ENCODE data around the gene TOB2.

TOB2 gene

DNA sequence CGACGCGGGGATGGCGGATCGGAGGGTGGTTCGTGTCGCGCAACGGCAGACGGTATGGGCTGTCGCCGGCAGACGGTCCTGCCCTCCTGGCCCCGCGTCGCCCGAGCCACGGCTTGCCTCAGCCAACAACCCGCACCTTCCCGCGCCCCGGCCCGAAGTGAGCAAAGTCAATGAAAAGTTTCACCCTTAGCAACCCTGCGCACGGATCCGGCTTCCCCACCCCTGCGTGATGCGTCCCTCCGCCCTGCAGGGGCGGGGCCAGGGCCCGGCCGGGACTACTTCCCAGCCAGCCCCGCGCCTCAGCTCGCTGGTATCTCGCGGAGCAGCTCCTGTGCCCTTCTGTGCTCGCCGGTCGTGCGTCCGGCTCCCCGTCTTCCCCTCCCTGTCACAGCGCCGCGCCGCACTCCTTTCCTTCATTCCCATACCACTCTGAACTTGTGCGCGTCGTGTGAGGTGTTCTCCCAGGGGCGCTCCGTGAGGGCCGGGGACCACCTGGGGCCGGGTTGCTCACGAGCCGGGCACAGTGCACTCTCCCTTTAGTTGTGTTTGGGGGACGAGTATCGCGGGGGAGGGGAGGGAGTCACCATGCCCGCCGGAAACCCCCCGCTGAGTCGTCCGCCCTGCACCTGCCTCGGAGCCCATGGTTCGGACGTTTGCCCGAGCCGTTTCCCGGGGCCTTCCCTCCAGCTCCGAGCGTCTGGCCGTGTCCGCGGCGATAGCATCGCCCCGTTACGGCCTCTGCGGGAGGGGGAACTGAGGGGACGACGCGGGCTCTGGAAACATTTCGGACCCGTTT, at the start of gene TOB2:
TOB2 (minus strand) TSS at position 163 of the 796 bp plus-strand sequence. CDS start 9,456 bp downstream, outside the sequence.
- H3K9me3 ChIP-seq (ENCODE audit: control insufficient read depth in 1 of 2, low read length in 2 of 2) = no peaks in the 10 kb centered on the region
- peaks cover 0 to 22% of the 10 kb centered on the region in 2 donors for H3K36me3 ChIP-seq (ENCODE audit: control insufficient read depth in 1 of 2, insufficient read depth in 2 of 2, low read length in 2 of 2)
- H3K4me3 ChIP-seq (ENCODE audit: low read depth in 1 of 2, low read length in 2 of 2) = peak within 1 kb of the TSS; percentile 98 to 99
- no peaks in the 10 kb centered on the region for H3K27me3 ChIP-seq (ENCODE audit: low read depth, low read length)
- H3K4me1 ChIP-seq (ENCODE audit: control insufficient read depth in 1 of 2, insufficient read depth in 2 of 2, low read length in 2 of 2) = peaks cover 4 to 26% of the 10 kb centered on the region in 2 donors
- peak within 1 kb of the TSS; percentile 98 for H3K27ac ChIP-seq (ENCODE audit: low read length)

DNA sequence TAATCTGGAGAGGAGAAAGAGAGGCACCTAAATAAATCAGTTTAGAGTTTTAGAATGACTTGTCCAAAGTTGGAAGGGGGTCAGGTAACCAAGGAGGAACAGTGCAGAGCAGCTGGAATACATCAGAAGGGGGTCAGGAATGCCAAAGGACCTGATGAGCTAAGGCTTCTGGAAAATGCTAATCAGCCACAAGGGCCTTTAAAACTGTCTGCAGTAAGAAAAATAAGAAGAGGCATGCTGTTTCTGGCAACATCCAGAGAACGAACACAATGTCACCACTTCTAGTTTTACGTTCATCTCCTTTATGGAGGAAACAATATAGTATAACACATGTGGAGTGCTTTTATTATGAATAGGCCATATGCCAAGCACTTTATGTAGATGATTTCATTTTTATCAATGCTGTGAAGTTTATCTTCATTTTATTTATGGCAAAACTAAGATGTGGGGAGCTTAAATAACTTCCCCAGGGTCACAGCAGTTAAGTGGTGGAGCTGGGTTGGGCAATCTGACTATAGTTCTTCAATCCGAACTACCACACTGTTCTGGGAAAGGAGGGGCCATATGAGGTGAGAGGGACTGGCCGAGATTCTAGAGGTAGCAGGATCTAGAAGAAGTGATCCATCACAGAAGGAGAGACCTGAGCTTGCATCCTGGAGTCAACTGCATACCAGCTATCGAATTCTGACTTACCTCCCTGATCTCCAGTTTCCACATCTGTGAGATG, 44.9 kb upstream of the TOB2 start:
- Histone ChIP-seq H3K4me3 (ENCODE audit: low read depth in 1 of 2, low read length in 2 of 2) (no peak overlapping the region), H3K4me1 (ENCODE audit: control insufficient read depth in 1 of 2, insufficient read depth in 2 of 2, low read length in 2 of 2) (peaks cover 26 to 54% of the 10 kb centered on the region in 2 donors), H3K36me3 (ENCODE audit: control insufficient read depth in 1 of 2, insufficient read depth in 2 of 2, low read length in 2 of 2) (no peaks in the 10 kb centered on the region), H3K27ac (ENCODE audit: low read length) (peak overlapping the region; percentile 58), H3K9me3 (ENCODE audit: control insufficient read depth in 1 of 2, low read length in 2 of 2) (no peaks in the 10 kb centered on the region), H3K27me3 (ENCODE audit: low read depth, low read length) (no peaks in the 10 kb centered on the region)

DNA sequence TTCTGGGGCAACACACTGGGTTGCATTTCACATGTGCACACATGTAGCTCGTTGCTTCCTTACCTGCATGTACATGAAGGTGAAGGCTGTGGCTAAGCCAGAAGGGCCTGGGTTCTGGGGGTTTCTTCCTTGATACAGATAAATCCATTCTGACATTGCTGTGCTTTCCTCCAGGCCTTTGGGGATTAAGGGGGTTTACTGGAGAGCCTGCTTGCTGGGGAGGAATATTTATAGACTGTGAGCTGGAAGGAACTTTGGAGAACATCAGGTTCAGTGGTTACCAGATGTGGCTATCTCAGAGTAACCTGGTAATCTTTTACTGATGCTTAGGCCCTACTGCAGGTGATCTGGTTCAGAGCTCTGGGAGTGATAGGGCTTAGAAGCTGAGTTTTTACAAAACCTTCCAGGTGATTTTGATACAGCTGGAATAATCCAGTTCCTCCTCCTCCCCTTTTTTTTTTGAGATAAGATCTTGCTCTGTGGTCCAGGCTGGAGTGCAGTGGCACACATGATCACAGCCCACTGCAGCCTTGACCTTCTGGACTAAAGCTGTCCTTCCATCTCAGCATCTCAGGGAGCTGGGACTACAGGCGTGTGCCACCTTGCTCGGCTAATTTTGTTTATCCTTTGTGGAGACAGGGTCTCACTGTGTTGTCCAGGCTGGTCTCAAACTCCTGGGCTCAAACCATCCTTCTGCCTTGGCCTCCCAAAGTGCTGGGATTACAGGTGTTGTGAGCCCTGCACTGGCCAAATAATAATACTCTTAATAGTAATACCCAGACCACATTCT, 42.2 kb upstream of the TOB2 start:
- Histone ChIP-seq H3K4me1 (ENCODE audit: control insufficient read depth in 1 of 2, insufficient read depth in 2 of 2, low read length in 2 of 2) (peaks cover 26 to 58% of the 10 kb centered on the region in 2 donors), H3K4me3 (ENCODE audit: low read depth in 1 of 2, low read length in 2 of 2) (no peak overlapping the region), H3K36me3 (ENCODE audit: control insufficient read depth in 1 of 2, insufficient read depth in 2 of 2, low read length in 2 of 2) (no peaks in the 10 kb centered on the region), H3K27ac (ENCODE audit: low read length) (no peak overlapping the region), H3K27me3 (ENCODE audit: low read depth, low read length) (no peaks in the 10 kb centered on the region), H3K9me3 (ENCODE audit: control insufficient read depth in 1 of 2, low read length in 2 of 2) (no peaks in the 10 kb centered on the region)

DNA sequence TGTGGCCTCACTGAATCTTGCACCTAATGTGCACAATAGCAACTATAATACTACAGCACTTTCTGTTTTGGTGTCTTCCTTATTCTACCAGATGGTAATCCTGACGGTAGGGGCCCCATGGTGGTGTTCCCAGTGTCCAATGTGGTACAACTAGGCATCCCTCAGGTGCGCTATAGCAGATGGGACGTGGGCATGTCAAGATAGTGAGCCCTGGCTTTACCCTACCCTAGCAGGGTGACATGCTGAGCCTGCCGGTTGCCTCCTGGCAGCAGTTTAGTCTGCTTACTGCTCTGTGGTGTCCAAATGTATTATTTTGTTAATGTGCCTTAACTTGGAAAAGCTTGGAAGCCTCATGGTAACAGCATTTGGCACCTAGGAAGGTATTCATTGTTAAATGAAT, 41.5 kb upstream of the TOB2 start:
- Histone ChIP-seq H3K4me1 (ENCODE audit: control insufficient read depth in 1 of 2, insufficient read depth in 2 of 2, low read length in 2 of 2) (peaks cover 26 to 56% of the 10 kb centered on the region in 2 donors), H3K9me3 (ENCODE audit: control insufficient read depth in 1 of 2, low read length in 2 of 2) (no peaks in the 10 kb centered on the region), H3K27me3 (ENCODE audit: low read depth, low read length) (no peaks in the 10 kb centered on the region), H3K27ac (ENCODE audit: low read length) (no peak overlapping the region), H3K36me3 (ENCODE audit: control insufficient read depth in 1 of 2, insufficient read depth in 2 of 2, low read length in 2 of 2) (no peaks in the 10 kb centered on the region), H3K4me3 (ENCODE audit: low read depth in 1 of 2, low read length in 2 of 2) (no peak overlapping the region)

DNA sequence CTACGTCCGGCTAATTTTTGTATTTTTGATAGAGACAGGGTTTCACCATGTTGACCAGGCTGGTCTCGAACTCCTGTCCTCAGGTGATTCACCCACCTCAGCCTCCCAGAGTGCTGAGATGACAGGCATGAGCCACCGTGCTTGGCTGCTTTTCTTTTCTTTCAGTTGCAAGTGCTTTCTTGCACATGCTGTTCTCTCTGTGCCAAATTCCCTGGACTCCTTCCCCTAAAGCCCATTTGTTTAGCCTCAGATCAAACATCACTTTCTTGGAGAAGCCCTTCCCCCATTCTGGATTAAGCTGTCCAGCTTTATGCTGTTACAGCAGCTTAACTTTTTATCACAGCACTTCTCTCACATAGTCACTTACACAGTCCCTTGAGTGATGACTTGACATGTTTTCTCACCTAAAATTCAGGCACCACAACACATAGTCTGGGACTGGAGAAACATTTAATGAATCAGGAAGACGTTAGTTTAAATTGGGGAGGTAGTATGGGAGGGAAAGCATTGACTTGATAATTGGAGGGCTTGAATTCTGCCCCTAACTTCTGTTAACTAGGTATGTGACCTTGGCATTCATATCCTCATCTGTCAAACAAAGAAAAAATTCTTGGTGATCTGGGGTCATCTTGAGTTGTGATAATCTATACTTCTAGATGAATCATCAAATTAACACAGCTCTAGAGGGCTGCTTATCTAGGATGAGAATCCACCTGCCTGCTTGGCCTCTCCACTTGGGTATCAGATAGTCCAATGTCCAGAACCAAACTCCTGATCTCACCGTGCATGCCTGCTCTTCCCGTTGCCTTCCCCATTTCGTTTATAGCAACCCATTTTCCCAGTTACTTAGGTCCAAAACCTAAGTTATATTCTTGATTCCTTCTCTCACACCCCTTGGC, 40.7 kb upstream of the TOB2 start:
- H3K9me3 ChIP-seq (ENCODE audit: control insufficient read depth in 1 of 2, low read length in 2 of 2) = no peaks in the 10 kb centered on the region
- H3K27ac ChIP-seq (ENCODE audit: low read length) = no peak overlapping the region
- H3K27me3 ChIP-seq (ENCODE audit: low read depth, low read length) = no peaks in the 10 kb centered on the region
- peaks cover 33 to 64% of the 10 kb centered on the region in 2 donors for H3K4me1 ChIP-seq (ENCODE audit: control insufficient read depth in 1 of 2, insufficient read depth in 2 of 2, low read length in 2 of 2)
- no peak overlapping the region for H3K4me3 ChIP-seq (ENCODE audit: low read depth in 1 of 2, low read length in 2 of 2)
- H3K36me3 ChIP-seq (ENCODE audit: control insufficient read depth in 1 of 2, insufficient read depth in 2 of 2, low read length in 2 of 2) = no peaks in the 10 kb centered on the region

- Histone ChIP-seq H3K36me3 (ENCODE audit: control insufficient read depth in 1 of 2, insufficient read depth in 2 of 2, low read length in 2 of 2) (no peaks in the 10 kb centered on the region), H3K4me1 (ENCODE audit: control insufficient read depth in 1 of 2, insufficient read depth in 2 of 2, low read length in 2 of 2) (peaks cover 31 to 64% of the 10 kb centered on the region in 2 donors), H3K4me3 (ENCODE audit: low read depth in 1 of 2, low read length in 2 of 2) (no peak overlapping the region), H3K27me3 (ENCODE audit: low read depth, low read length) (no peaks in the 10 kb centered on the region), H3K27ac (ENCODE audit: low read length) (no peak overlapping the region), H3K9me3 (ENCODE audit: control insufficient read depth in 1 of 2, low read length in 2 of 2) (no peaks in the 10 kb centered on the region)
These were observed 38.4 kb upstream of the TOB2 start for GRCh38 chr22:41485033-41485432.

- Histone ChIP-seq H3K36me3 (ENCODE audit: control insufficient read depth in 1 of 2, insufficient read depth in 2 of 2, low read length in 2 of 2) (peaks cover 3 to 8% of the 10 kb centered on the region in 2 donors), H3K27me3 (ENCODE audit: low read depth, low read length) (no peaks in the 10 kb centered on the region), H3K27ac (ENCODE audit: low read length) (peak overlapping the region; percentile 65), H3K4me1 (ENCODE audit: control insufficient read depth in 1 of 2, insufficient read depth in 2 of 2, low read length in 2 of 2) (peaks cover 29 to 59% of the 10 kb centered on the region in 2 donors), H3K9me3 (ENCODE audit: control insufficient read depth in 1 of 2, low read length in 2 of 2) (no peaks in the 10 kb centered on the region), H3K4me3 (ENCODE audit: low read depth in 1 of 2, low read length in 2 of 2) (no peak overlapping the region)
These were observed 35.8 kb upstream of the TOB2 start for GRCh38 chr22:41482319-41482935.

GRCh38 chr22:41481925-41482318, 35.3 kb upstream of the TOB2 start:
- Histone ChIP-seq H3K27ac (ENCODE audit: low read length) (peak overlapping the region; percentile 70), H3K4me1 (ENCODE audit: control insufficient read depth in 1 of 2, insufficient read depth in 2 of 2, low read length in 2 of 2) (peaks cover 24 to 54% of the 10 kb centered on the region in 2 donors), H3K4me3 (ENCODE audit: low read depth in 1 of 2, low read length in 2 of 2) (no peak overlapping the region), H3K9me3 (ENCODE audit: control insufficient read depth in 1 of 2, low read length in 2 of 2) (no peaks in the 10 kb centered on the region), H3K36me3 (ENCODE audit: control insufficient read depth in 1 of 2, insufficient read depth in 2 of 2, low read length in 2 of 2) (peaks cover 3 to 9% of the 10 kb centered on the region in 2 donors), H3K27me3 (ENCODE audit: low read depth, low read length) (no peaks in the 10 kb centered on the region)

GRCh38 chr22:41481131-41481830, 34.7 kb upstream of the TOB2 start:
- H3K36me3 ChIP-seq (ENCODE audit: control insufficient read depth in 1 of 2, insufficient read depth in 2 of 2, low read length in 2 of 2) = peaks cover 3 to 9% of the 10 kb centered on the region in 2 donors
- no peak overlapping the region for H3K4me3 ChIP-seq (ENCODE audit: low read depth in 1 of 2, low read length in 2 of 2)
- no peaks in the 10 kb centered on the region for H3K27me3 ChIP-seq (ENCODE audit: low read depth, low read length)
- peaks cover 21 to 50% of the 10 kb centered on the region in 2 donors for H3K4me1 ChIP-seq (ENCODE audit: control insufficient read depth in 1 of 2, insufficient read depth in 2 of 2, low read length in 2 of 2)
- H3K9me3 ChIP-seq (ENCODE audit: control insufficient read depth in 1 of 2, low read length in 2 of 2) = no peaks in the 10 kb centered on the region
- H3K27ac ChIP-seq (ENCODE audit: low read length) = peak overlapping the region; percentile 70

DNA sequence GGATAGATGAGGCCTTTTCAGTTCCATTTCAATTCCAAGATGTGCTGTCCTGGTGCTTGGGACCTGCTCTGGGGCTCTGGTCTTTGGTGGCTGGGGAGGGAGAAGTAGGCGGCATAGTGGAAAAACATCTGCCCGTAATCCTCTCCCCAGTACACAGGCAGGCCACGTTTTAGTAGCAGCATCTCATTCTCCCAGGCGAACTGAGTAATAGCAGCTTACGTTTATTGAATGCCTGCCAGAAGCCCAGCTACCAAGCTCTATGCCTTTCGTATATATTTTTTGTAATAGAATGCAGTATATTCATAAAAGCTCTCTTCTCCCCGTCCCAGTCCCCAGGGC, 33.8 kb upstream of the TOB2 start:
- Histone ChIP-seq H3K36me3 (ENCODE audit: control insufficient read depth in 1 of 2, insufficient read depth in 2 of 2, low read length in 2 of 2) (peaks cover 3 to 9% of the 10 kb centered on the region in 2 donors), H3K4me3 (ENCODE audit: low read depth in 1 of 2, low read length in 2 of 2) (peak overlapping the region in 1 of 2 donors; percentile 7), H3K4me1 (ENCODE audit: control insufficient read depth in 1 of 2, insufficient read depth in 2 of 2, low read length in 2 of 2) (peaks cover 21 to 47% of the 10 kb centered on the region in 2 donors), H3K27me3 (ENCODE audit: low read depth, low read length) (no peaks in the 10 kb centered on the region), H3K9me3 (ENCODE audit: control insufficient read depth in 1 of 2, low read length in 2 of 2) (no peaks in the 10 kb centered on the region), H3K27ac (ENCODE audit: low read length) (peak overlapping the region; percentile 70)

Data from muscle layer of duodenum (tissue), 2 donors.